T-helper 2 cell treated with Interferon-gamma antibody and Interleukin-4, amounts not matched to agents 100 ng/mL and 5 ng/mL, for 36 hours (primary cell): Measurements from ENCODE around the gene ZNF689. TPM values are rescaled to one million over a fixed set of nuclear protein-coding genes. Genes with fewer than 3 reads are reported as not detected.

Experiments used
- intact Hi-C: fragments of 100-400 bp; cut with micrococcal nuclease; formaldehyde crosslinking; loops from one replicate; pipeline ENCODE4 v1.15.1; 2023
- total RNA-seq: library from RNA; stranded (reverse); gene quantifications from 2 replicates; pipeline ENCODE4 v1.2.3, GENCODE V29; 2022

The ZNF689 gene
- total RNA-seq, 1 donor from 2014 or later: 11.6 TPM

- intact Hi-C loops: loop anchor here (10.0 kb wide), 1 partner anchor 57 kb away; the partner anchor contains the start of gene SRCAP
Observed at GRCh38 chr16:30637944-30638343, 27.8 kb upstream of the ZNF689 start.

DNA sequence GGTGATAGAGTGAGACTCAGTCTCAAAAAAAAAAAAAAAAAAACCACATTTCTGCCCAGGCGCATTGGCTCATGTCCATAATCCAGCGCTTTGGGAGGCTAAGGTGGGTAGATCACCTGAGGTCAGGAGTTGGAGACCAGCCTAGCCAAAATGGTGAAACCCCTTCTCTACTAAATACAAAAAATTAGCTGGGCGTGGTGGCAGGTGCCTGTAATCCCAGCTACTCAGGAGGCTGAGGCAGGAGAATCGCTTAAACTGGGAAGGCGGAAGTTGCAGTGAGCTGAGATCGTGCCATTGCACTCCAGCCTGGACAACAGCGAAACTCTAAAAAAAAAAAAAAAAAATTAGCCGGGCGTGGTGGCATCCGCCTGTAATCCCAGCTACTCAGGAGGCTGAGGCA is 26.9 kb upstream of the ZNF689 start:
- intact Hi-C loops: loop anchor here (10.0 kb wide), 1 partner anchor 58 kb away; the partner anchor contains the start of gene SRCAP

GRCh38 chr16:30636599-30636998 is 26.4 kb upstream of the ZNF689 start:
- intact Hi-C loops: loop anchor here (10.0 kb wide), 1 partner anchor 58 kb away; the partner anchor contains the start of gene SRCAP

DNA sequence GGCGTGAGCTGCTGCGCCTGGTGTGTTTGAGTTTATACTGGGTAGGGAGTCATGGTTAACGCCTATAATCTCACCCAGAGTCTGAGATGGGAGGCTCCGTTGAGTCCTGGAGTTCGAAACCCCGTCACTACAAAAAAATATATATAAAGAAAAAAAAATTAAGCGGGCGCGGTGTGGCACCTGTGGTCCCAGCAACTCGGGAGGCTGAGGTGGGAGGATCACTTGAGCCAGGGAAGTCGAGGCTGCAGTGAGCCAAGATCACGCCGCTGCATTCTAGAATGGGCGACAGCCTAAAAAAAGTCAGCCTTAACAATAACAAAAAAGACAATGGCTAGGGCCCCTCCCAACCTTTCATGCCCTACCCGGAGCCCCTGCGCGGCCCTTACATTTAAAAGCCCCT is 23.3 kb upstream of the ZNF689 start:
- intact Hi-C loops: loop anchor here (5.0 to 10.0 kb wide), 2 partner anchors 61 to 541 kb away; partner anchors contain the start of genes SRCAP and TBX6

DNA sequence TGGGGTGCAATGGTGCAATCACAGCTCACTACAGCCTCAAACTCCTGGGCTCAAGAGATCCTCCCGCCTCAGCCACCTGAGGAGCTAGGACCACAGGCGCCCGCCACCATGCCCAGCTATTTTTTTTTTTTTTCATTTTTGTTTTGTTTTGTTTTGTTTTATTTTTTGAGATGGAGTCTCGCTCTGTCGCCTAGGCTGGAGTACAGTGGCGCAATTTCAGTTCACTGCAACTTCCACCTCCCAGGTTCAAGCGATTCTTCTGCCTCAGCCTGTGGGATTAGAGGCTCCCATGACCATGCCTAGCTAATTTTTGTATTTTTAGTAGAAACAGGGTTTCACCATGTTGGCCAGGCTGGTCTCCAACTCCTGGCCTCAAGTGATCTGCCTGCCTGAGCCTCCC is 22.3 kb upstream of the ZNF689 start:
- intact Hi-C loops: loop anchor here (5.0 to 10.0 kb wide), 2 partner anchors 62 to 540 kb away; partner anchors contain the start of genes SRCAP and TBX6

DNA sequence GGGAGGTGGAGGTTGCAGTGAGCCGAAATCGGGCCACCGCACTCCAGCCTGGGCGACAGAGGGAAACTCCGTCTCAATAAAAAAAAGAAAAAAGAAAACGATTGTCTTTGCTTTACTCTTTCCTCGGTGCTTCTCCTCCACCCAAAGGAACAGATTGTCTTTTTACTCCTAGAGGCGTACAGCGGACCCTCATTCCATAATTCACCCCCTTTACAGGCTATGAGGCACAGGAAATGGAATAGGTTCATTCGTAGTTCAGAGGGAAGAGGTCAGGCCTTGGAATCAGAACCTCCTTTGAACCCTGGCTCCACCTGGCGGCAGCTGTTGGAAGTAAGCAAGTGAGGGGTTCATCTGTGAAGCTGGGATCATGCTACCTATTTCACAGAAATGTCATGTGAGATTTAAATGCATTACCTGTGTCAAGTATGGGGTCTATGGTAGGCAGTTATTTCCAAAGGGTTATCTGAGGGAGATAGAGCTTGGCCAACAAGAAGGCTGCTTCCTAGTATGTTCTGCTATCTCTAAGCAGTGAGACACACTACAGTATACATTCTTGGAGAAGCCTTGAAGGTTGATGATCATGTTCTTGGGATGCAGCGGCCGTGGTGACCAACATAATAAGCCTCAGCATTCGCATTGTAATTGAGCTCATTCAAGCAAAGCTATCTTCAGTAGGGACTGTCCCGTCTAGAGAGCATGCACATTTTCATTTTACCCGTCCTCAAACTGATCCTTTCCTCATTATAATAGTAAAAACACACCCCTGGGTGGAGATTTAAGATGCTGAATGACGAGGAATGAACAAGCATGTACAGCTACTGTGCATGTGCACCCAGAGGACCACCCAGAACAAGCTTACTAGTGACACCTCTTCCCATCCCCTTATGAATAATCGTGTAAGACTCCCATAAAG is 18.7 kb upstream of the ZNF689 start:
- intact Hi-C loops: loop anchor here (1.0 kb wide), 1 partner anchor 199 kb away; the partner anchor contains the start of gene DCTPP1

- intact Hi-C loops: no loop called here
Observed at GRCh38 chr16:30626236-30626635, 16.0 kb upstream of the ZNF689 start.

GRCh38 chr16:30623536-30624283 is 13.5 kb upstream of the ZNF689 start:
- intact Hi-C loops: no loop called here

DNA sequence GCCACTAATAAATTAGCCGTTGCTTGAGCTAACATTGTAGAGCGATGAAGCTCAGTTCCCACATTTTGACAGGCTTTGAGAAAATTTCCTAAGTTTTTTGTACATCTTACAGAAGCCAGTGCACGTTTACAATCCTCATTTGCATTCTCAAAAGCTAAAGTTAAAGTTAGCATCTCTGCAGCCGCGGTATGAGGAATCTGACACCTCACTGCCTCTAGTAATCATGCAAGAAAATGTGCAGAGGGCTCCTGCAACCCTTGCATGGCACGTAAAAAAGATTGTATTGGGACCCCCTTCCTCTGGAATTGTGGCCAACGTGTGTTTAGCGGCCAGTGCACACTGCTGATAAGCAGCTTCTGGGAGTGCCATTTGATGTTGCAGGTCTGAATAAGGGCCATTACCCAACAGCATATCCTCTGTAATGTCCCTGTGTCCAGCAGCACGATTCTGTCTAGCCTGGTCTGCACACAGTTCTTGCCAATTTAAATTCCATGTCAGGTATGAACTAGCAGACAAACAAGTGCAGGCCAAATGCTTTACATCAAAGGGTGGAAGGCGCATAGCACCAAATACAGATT is 12.4 kb upstream of the ZNF689 start:
- intact Hi-C loops: no loop called here

DNA sequence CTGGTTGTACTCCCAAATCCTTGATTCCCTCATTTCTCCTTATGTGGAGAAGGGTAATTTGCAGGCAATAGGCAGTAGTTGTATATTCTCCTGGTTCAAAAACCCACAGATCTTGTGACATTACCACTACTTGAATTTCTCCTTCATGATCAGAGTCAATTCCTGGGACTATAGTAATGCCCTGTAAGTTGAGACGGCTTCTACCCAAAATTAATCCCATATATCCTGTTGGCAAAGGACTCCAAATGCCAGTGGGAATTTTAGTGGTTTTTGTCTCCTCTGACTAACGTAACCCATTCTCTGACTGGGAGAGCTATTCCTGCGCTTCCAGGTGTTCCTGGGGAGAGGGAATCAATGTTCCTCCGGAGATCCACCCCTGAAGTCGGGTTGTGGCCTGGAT is 11.6 kb upstream of the ZNF689 start:
- intact Hi-C loops: no loop called here

DNA sequence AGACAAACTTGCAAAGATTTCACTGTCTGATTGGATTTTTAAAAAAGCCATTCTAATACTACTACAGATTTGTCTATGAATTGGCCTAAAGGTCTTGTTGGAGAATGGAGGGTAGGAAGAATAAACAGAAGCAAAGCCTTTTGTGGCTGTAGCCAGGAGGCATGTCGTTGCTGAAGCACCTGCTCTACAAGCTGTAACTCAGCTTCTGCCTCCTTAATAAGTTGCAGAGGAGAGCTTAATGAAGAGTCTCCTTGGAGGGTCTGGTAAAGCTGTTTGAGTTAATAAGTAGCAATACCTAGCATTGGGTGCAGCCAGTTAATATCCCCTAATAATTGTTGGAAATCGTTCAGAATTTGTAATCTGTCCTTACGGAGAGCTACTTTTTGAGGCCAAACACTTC is 10.0 kb upstream of the ZNF689 start:
- intact Hi-C loops: no loop called here

DNA sequence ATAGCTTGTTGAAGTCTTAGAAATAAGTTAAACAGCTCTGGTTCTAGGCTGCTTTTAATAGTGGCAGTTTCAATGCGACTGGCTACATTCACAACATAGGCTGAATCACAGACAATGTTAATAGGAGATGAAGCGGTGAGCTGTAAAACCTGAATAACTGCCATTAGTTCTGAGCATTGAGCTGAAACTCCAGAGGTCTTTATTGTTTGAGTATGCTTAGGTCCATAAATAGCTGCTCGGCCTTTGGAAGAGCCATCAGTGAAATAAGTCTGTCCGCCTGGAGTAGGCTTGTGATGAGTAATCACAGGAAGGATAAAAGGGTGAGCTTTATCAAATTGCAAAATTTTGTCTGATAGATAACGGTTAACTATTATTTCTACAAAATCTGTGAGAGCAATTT is 9.4 kb upstream of the ZNF689 start:
- intact Hi-C loops: no loop called here

- intact Hi-C loops: no loop called here
Observed at GRCh38 chr16:30619202-30619601, 9.0 kb upstream of the ZNF689 start.

DNA sequence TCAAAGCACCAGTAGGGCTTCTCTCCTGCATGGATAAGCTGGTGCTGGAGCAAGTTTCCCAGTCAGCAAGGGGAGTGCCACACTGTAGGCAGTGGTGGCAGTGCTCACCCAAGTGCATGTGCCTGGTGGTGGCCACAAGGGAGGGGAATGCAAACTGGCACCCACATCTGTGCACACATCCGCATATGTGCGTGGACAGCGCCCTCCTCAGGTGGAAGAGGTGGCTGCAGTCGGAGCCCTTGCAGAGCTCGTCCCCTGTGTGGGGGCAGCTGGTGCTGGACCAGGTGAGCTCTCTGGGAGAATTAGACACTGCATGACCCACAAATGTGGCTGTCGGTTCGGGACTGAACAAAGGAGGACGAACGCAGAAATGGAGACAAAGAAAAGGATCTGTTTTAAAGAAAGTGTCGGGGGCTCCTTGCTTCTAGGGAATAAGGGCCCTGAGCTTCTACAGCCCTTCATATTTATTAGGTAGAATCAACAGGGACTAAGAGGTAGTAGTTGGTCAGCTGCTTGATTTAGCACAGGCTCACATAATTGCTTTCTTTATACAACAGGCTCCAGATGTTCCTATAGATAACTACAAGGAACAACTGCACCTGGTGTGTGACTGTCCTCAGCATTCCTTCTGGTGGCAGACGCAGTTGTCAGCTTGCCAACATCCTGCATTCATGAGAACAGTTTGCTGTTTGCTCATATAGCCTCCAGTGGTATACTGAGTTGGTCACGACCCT is 5.3 kb upstream of the ZNF689 start:
- intact Hi-C loops: no loop called here

GRCh38 chr16:30609002-30609925 is 925 bp downstream of the ZNF689 start:
- intact Hi-C loops: no loop called here

GRCh38 chr16:30606004-30606403 is 4.2 kb downstream of the ZNF689 start:
- intact Hi-C loops: no loop called here

GRCh38 chr16:30605158-30605557 is 5.0 kb downstream of the ZNF689 start:
- intact Hi-C loops: no loop called here

DNA sequence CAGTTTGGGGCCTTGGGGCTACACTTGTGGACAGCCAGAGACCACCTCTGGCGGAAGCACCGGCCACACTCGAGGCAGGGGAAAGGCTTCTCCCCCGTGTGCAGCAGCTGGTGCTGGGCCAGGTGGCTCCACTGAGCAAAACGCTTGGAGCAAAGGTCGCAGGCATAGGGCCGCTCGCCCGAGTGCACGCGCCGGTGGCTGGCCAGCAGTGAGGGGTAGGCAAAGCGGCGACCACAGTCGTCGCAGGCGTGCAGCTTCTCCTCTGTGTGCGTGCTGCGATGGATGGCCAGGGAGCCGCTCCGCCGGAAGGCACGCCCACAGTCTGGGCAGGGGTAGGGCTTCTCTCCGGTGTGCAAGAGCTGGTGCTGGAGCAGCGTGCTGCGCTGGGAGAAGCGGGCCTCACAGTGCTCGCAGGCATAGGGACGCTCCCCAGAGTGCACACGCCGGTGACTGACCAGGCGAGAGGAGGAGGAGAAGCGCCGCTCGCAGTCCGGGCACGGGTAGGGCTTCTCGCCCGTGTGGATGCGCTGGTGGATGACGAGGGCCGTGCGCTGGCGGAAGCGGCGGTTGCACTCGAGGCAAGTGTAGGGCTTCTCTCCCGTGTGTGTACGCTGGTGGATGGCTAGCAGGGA is 5.8 kb downstream of the ZNF689 start:
- intact Hi-C loops: no loop called here

- intact Hi-C loops: no loop called here
Observed at GRCh38 chr16:30603945-30604315, 6.3 kb downstream of the ZNF689 start.
